Spleen (tissue), 11 donors: Measurements from ENCODE around the gene UBE3B. TPM values are rescaled to one million over a fixed set of nuclear protein-coding genes. Genes with fewer than 3 reads are reported as not detected.

Experiments
- DNase-seq: peaks from one replicate; pipeline ENCODE4 v3.0.0-alpha.2; 2020
- H3K27ac ChIP-seq, 8 donors: fragments of 200-600 bp; sonication (generic) in 7 of 8; 1 replicate in 4 of 8; 2 replicates in 4 of 8; pipeline versions ENCODE4 v1.5.0 to v1.8.0; 2016 to 2021; ENCODE audit warnings: inconsistent platforms in 4 of 8, mild to moderate bottlenecking in 4 of 8, moderate library complexity in 1 of 8
- H3K27me3 ChIP-seq, 7 donors: fragments of 200-600 bp; sonication (generic) in 6 of 7; replicated peaks in 1 of 7; 1 replicate in 4 of 7; 2 replicates in 3 of 7; pipeline versions ENCODE4 v1.5.0 to v1.8.0; 2016 to 2021; ENCODE audit warnings: inconsistent platforms in 3 of 7, mild to moderate bottlenecking in 1 of 7
- H3K36me3 ChIP-seq, 6 donors: fragments of 200-600 bp; sonication (generic) in 5 of 6; 1 replicate in 4 of 6; 2 replicates in 2 of 6; pipeline versions ENCODE4 v1.5.0 to v1.8.0; 2016 to 2021; ENCODE audit warnings: inconsistent platforms in 2 of 6
- H3K4me1 ChIP-seq, 6 donors: fragments of 200-600 bp; sonication (generic) in 5 of 6; 1 replicate in 3 of 6; 2 replicates in 3 of 6; pipeline versions ENCODE4 v1.5.0 to v1.8.0; 2016 to 2021; ENCODE audit warnings: inconsistent platforms in 3 of 6
- H3K4me3 ChIP-seq, 8 donors: fragments of 200-600 bp; sonication (generic) in 7 of 8; 1 replicate in 4 of 8; 2 replicates in 4 of 8; pipeline versions ENCODE4 v1.5.0 to v1.8.0; 2016 to 2021; ENCODE audit warnings: inconsistent platforms in 4 of 8, mild to moderate bottlenecking in 4 of 8, moderate library complexity in 2 of 8
- H3K9me3 ChIP-seq, 8 donors: fragments of 200-600 bp; sonication (generic) in 7 of 8; 1 replicate in 4 of 8; 2 replicates in 4 of 8; pipeline versions ENCODE4 v1.5.0 to v1.8.0; 2016 to 2021; ENCODE audit warnings: inconsistent platforms in 4 of 8
- CTCF ChIP-seq, 11 experiments: fragments of 200-600 bp in 7 of 11; fragments of 450-650 bp in 4 of 11; sonication (generic) in 4 of 11; IDR thresholded peaks in 8 of 11; conservative IDR thresholded peaks in 3 of 11; 1 replicate in 7 of 11; 2 replicates in 4 of 11; pipeline versions ENCODE4 v1.4.0 to v1.8.0; 2016 to 2021; ENCODE audit warnings: antibody characterized with exemption in 11 of 11, inconsistent platforms in 4 of 11, mild to moderate bottlenecking in 1 of 11
- POLR2A ChIP-seq, 3 donors: fragments of 450-650 bp; IDR thresholded peaks; one replicate each; pipeline ENCODE4 v1.5.1; 2017; ENCODE audit warnings: antibody characterized with exemption in 3 of 3, mild to moderate bottlenecking in 1 of 3
- POLR2AphosphoS5 ChIP-seq, 3 donors: sonication (generic); formaldehyde crosslinking; IDR thresholded peaks; one replicate each; pipeline ENCODE4 v1.5.1; 2017; ENCODE audit warnings: antibody characterized with exemption in 3 of 3
- WGBS, 5 donors: extraction: QIAGEN DNeasy Blood & Tissue Kit in 3 of 5; methylation state at CpG; one replicate each; pipeline versions ENCODE4 v1.1.5 to v1.1.7; 2013 to 2018; 5-methylcytosine and 5-hydroxymethylcytosine counted together
- intact Hi-C: fragments of 100-400 bp; cut with DNase I; formaldehyde crosslinking; loops from one replicate; pipeline ENCODE4 v1.15.0; 2023; ENCODE audit warnings: low total_unique reads
- polyA plus RNA-seq, 3 donors: library from polyadenylated mRNA; stranded (reverse); fragments of 200-250 nt; gene quantifications; one replicate each; pipeline ENCODE4 v1.2.1, GENCODE V29; 2013
- total RNA-seq, 7 donors: library from RNA; depleted of rRNA in 3 of 7; stranded (reverse); fragments of >200 nt in 3 of 7; fragmentation: NEBNext Ultra II Directional in 4 of 7; extraction: Animal tissue kit (Norgen Biotek cat#: 25700) in 4 of 7; gene quantifications; one replicate each; pipeline versions ENCODE4 v1.1.0 to v1.2.1, GENCODE V29; 2016 to 2021
- donor health status: healthy with polysubstance abuse.
- donor health status: DM: no; HTN: no; CAD: no; lungs with moderate emphysema.
- donor health status: DM: no; HTN: no; CAD: no.
- donor health status: Bipolar disorder and iron deficiency.
- donor health status: healthy.
- donor health status: DM: no; HTN: no; CAD: no.
- donor health status: DM: yes; HTN: yes; CAD: no.

Gene UBE3B
- total and polyA plus RNA-seq, 10 donors: 5.7 to 63.1 (median 42.3) TPM

- Histone ChIP-seq H3K27ac (no peak overlapping the region), H3K4me1 (no peaks in the 10 kb centered on the region), H3K27me3 (no peaks in the 10 kb centered on the region), H3K9me3 (no peaks in the 10 kb centered on the region), H3K36me3 (peaks cover 4 to 100% (median 85%) of the 10 kb centered on the region in 6 donors), H3K4me3 (no peak overlapping the region)
- intact Hi-C loops: no loop called here
- TF ChIP-seq CTCF (IDR thresholded peaks at IDR 0.05 in 8 of 11, conservative IDR thresholded peaks at IDR 0.05 in 3 of 11) (no peak), POLR2AphosphoS5 (IDR thresholded peaks at IDR 0.05) (no peak), POLR2A (IDR thresholded peaks at IDR 0.05) (no peak)
- 92 to 96% (median 94%) methylated on average over 7 of the region's 7 CpGs for WGBS, 5 donors
- DNase-seq: no peak
Observed at GRCh38 chr12:109497675-109498074, 20.2 kb downstream of the UBE3B start.

- Histone ChIP-seq H3K9me3 (no peaks in the 10 kb centered on the region), H3K4me1 (no peaks in the 10 kb centered on the region), H3K4me3 (no peak overlapping the region), H3K36me3 (peaks cover 11 to 100% (median 91%) of the 10 kb centered on the region in 6 donors), H3K27ac (no peak overlapping the region), H3K27me3 (no peaks in the 10 kb centered on the region)
- 88 to 94% (median 90%) methylated on average over 9 of the region's 9 CpGs for WGBS, 5 donors
- DNase-seq: no peak
- no peak for TF ChIP-seq POLR2A (IDR thresholded peaks at IDR 0.05)
- no peak for TF ChIP-seq CTCF (IDR thresholded peaks at IDR 0.05 in 8 of 11, conservative IDR thresholded peaks at IDR 0.05 in 3 of 11)
- TF ChIP-seq POLR2AphosphoS5 (IDR thresholded peaks at IDR 0.05): no peak
- intact Hi-C loops: no loop called here
Observed at GRCh38 chr12:109500406-109501185, 23.2 kb downstream of the UBE3B start.

- Histone ChIP-seq H3K9me3 (no peaks in the 10 kb centered on the region), H3K4me1 (no peaks in the 10 kb centered on the region), H3K27ac (no peak overlapping the region), H3K36me3 (peaks cover 11 to 100% (median 94%) of the 10 kb centered on the region in 6 donors), H3K27me3 (no peaks in the 10 kb centered on the region), H3K4me3 (no peak overlapping the region)
- no peak for DNase-seq
- intact Hi-C loops: no loop called here
- no peak for TF ChIP-seq POLR2AphosphoS5 (IDR thresholded peaks at IDR 0.05)
- TF ChIP-seq CTCF (IDR thresholded peaks at IDR 0.05 in 8 of 11, conservative IDR thresholded peaks at IDR 0.05 in 3 of 11): no peak
- TF ChIP-seq POLR2A (IDR thresholded peaks at IDR 0.05): no peak
- WGBS, 5 donors: 90 to 97% (median 95%) methylated on average over 6 of the region's 6 CpGs
Observed at GRCh38 chr12:109501299-109501698, 23.9 kb downstream of the UBE3B start.

- 93 to 99% (median 97%) methylated on average over 5 of the region's 5 CpGs for WGBS, 5 donors
- Histone ChIP-seq H3K27ac (no peak overlapping the region), H3K27me3 (no peaks in the 10 kb centered on the region), H3K9me3 (no peaks in the 10 kb centered on the region), H3K36me3 (peaks cover 11 to 100% (median 100%) of the 10 kb centered on the region in 6 donors), H3K4me3 (no peak overlapping the region), H3K4me1 (no peaks in the 10 kb centered on the region)
- TF ChIP-seq POLR2A (IDR thresholded peaks at IDR 0.05): no peak
- intact Hi-C loops: no loop called here
- DNase-seq: no peak
Observed at GRCh38 chr12:109502332-109502731, 24.9 kb downstream of the UBE3B start.
